Psoas muscle (tissue), 8 donors: ENCODE data around the gene TAF6L. TPM values are rescaled to one million over a fixed set of nuclear protein-coding genes. Genes with fewer than 3 reads are reported as not detected.
"Not testable (repeated sequence)": the region's sequence is repeated elsewhere in the genome, so short reads cannot be mapped to it uniquely, and the experiment has no call there.

ENCODE experiments used
- ATAC-seq, 4 donors: fragments of 200-7000 bp; cut with Tn5 transposase; one replicate each; pipeline ENCODE4 v1.9.1; 2020; ENCODE audit warnings: moderate library complexity in 3 of 4, mild to moderate bottlenecking in 2 of 4
- DNase-seq, 2 donors: peaks; one replicate each; pipeline ENCODE4 v3.0.0-alpha.2; 2020
- H3K27ac ChIP-seq: fragments of 200-600 bp; one replicate; pipeline ENCODE4 v1.8.0; 2022
- H3K27me3 ChIP-seq, 3 donors: fragments of 200-600 bp in 1 of 3; one replicate each; pipeline versions ENCODE4 v1.6.1 to v1.8.0; 2013 to 2022; ENCODE audit warnings: low read length in 2 of 3, mild to moderate bottlenecking in 2 of 3, moderate library complexity in 1 of 3; ENCODE audit not compliant: insufficient read depth in 3 of 3
- H3K36me3 ChIP-seq, 2 donors: fragments of 200-600 bp in 1 of 2; one replicate each; pipeline versions ENCODE4 v1.6.1 to v1.8.0; 2013 to 2022; ENCODE audit warnings: low read depth in 1 of 2, mild to moderate bottlenecking in 1 of 2, moderate library complexity in 1 of 2; ENCODE audit not compliant: insufficient read depth in 1 of 2
- H3K4me1 ChIP-seq: fragments of 200-600 bp; one replicate; pipeline ENCODE4 v1.8.0; 2022
- H3K4me3 ChIP-seq: fragments of 200-600 bp; one replicate; pipeline ENCODE4 v1.8.0; 2022; ENCODE audit warnings: mild to moderate bottlenecking
- H3K9me3 ChIP-seq: fragments of 200-600 bp; one replicate; pipeline ENCODE4 v1.8.0; 2022
- WGBS, 3 donors: extraction: QIAGEN DNeasy Blood & Tissue Kit; methylation state at CpG; one replicate each; pipeline versions ENCODE4 v1.1.6 to v1.1.7; 2013; 5-methylcytosine and 5-hydroxymethylcytosine counted together
- intact Hi-C, 2 donors: fragments of 100-400 bp; cut with DNase I; formaldehyde crosslinking; loops; one replicate each; pipeline versions ENCODE4 v1.11.0 to v1.14.2; 2022
- polyA plus RNA-seq, 3 donors: library from polyadenylated mRNA; stranded (reverse); fragments of 200-250 nt; gene quantifications; one replicate each; pipeline ENCODE4 v1.2.3, GENCODE V29; 2013
- total RNA-seq, 4 donors: library from RNA; stranded (reverse); fragmentation: NEBNext Ultra II Directional in 2 of 4; extraction: Animal tissue kit (Norgen Biotek cat#: 25700) in 2 of 4; gene quantifications; one replicate each; pipeline versions ENCODE4 v1.2.1 to v1.2.4, GENCODE V29; 2021 to 2023
- TF ChIP-seq, protein P1 (sequence below): fragments of 200-600 bp; IDR thresholded peaks from one replicate; pipeline ENCODE4 v1.8.0; 2022; ENCODE audit warnings: antibody characterized with exemption
- donor health status: healthy with polysubstance abuse.
- donor health status: DM: no; HTN: no; CAD: no; lungs with moderate emphysema.
- donor health status: Bipolar disorder and iron deficiency.
- donor health status: healthy.
- donor health status: DM: yes; HTN: yes; CAD: no.
- donor health status: DM: no; HTN: no; CAD: no.
- donor health status: DM: no; HTN: no; CAD: no.
- donor health status: DM: yes; HTN: yes; CAD: no.

The TAF6L gene
- total and polyA plus RNA-seq, 7 donors = 13.5 to 26.5 (median 18.8) TPM

DNA sequence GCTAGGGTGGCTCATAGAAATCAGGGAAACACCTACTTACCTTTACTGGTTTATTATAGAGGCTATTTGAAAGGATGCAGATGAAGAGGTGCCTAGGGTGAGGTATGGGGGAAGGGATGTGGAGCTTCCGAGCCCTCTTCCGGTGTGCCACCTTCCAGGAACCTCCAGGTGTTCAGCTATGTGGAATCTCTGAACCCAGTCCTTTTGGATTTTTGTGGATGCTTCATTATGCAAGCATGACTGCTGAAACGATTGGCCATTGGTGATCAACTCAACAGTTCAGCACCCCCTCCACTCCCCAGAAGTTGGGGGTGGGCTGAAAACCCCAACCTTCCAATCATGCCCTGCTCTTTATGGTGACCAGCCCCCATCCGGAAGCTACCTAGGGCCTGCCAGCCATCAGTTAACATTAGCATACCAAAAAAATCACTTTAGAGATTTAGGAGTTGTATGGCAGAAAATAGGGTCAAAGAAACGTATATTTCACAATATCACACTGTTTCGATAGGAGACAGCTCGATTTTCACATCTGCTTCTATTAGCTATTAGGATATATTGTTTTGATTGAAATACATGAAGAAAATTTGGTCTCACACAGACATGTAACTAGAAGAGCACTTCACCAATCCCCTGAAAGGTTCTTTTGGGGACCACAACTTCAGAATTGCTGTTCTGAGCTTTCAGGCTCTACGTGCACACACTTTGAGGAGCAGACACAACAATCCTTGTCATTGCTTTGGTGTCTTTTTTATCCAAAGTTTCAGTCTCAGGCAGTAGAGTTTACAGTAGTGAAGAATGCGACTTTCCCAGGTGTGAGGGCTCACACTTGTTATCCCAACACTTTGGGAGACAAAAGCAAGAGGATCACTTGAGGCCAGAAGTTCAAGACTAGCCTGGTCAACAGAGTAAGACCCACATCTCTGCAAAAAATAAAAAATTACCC is 13.1 kb upstream of the TAF6L start:
- WGBS, 3 donors = 52 to 55% (median 53%) methylated on average over 9 of the region's 9 CpGs
- intact Hi-C loops = no loop called here
- Histone ChIP-seq H3K27ac (no peak overlapping the region), H3K9me3 (no peaks in the 10 kb centered on the region), H3K27me3 (no peaks in the 10 kb centered on the region), H3K4me3 (no peak overlapping the region), H3K36me3 (peaks cover 0 to 6% of the 10 kb centered on the region in 2 donors), H3K4me1 (peaks cover 16% of the 10 kb centered on the region)
- TF ChIP-seq, protein P1, sequence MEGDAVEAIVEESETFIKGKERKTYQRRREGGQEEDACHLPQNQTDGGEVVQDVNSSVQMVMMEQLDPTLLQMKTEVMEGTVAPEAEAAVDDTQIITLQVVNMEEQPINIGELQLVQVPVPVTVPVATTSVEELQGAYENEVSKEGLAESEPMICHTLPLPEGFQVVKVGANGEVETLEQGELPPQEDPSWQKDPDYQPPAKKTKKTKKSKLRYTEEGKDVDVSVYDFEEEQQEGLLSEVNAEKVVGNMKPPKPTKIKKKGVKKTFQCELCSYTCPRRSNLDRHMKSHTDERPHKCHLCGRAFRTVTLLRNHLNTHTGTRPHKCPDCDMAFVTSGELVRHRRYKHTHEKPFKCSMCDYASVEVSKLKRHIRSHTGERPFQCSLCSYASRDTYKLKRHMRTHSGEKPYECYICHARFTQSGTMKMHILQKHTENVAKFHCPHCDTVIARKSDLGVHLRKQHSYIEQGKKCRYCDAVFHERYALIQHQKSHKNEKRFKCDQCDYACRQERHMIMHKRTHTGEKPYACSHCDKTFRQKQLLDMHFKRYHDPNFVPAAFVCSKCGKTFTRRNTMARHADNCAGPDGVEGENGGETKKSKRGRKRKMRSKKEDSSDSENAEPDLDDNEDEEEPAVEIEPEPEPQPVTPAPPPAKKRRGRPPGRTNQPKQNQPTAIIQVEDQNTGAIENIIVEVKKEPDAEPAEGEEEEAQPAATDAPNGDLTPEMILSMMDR = no peak
- ATAC-seq (no peak), DNase-seq (no peak)

DNA sequence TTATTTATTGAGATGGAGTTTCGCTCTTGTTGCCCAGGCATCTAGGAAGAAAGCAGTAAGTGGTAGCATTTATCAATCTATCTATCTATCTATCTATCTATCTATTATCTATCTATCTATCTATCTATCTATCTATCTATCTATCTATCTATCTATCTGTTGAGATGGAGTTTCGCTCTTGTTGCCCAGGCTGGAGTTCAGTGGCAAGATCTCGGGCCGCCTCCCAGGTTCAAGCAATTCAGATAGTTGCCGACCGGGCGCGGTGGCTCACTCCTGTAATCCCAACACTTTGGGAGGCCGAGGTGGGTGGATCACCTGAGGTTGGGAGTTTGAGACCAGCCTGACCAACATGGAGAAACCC is 10.3 kb upstream of the TAF6L start:
- not testable (repeated sequence) for DNase-seq, H3K27me3 ChIP-seq, H3K9me3 ChIP-seq
- WGBS, 3 donors = 32 to 40% (median 36%) methylated on average over 9 of the region's 9 CpGs
- peak in 1 of 4 donors; percentile 9 for ATAC-seq
- peak overlapping the region; percentile 96 for H3K4me3 ChIP-seq
- peaks cover 11% of the 10 kb centered on the region for H3K4me1 ChIP-seq
- intact Hi-C loops = loop anchor here in 1 of 2 donors (5.0 kb wide), 1 partner anchor 34 kb away; the partner anchor contains the start of genes HNRNPUL2 and TTC9C
- peak overlapping the region; percentile 87 for H3K27ac ChIP-seq
- peaks cover 4 to 30% of the 10 kb centered on the region in 2 donors for H3K36me3 ChIP-seq

DNA sequence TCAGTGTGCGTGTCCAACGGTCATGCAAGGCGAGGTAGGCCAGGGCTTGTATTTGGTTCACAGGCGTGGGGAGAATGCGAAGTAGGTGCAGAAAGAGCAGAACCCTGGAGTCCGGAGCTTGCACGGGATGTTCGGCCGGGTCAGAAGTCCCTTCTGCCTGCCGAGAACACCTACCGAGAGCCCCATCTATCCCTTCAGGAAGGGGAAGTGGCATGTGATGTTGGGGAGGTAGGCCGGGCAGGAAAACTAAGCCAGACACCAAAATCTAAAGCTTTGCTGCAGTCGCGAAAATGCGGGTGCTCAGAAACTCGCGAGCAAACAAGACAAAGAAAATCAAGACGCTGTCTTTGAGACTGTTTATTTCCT is 435 bp upstream of the TAF6L start:
- Histone ChIP-seq H3K27me3 (no peaks in the 10 kb centered on the region), H3K4me1 (peaks cover 27% of the 10 kb centered on the region), H3K36me3 (peaks cover 10 to 38% of the 10 kb centered on the region in 2 donors), H3K9me3 (no peaks in the 10 kb centered on the region), H3K4me3 (peak overlapping the region; percentile 86), H3K27ac (peak overlapping the region; percentile 98)
- peak in 1 of 2 donors; percentile 63 for DNase-seq
- intact Hi-C loops = no loop called here
- TF ChIP-seq, protein P1 = no peak
- ATAC-seq = peak; percentile 4 to 35 (median 22)
- WGBS, 3 donors = 1% methylated on average over 18 of the region's 18 CpGs

DNA sequence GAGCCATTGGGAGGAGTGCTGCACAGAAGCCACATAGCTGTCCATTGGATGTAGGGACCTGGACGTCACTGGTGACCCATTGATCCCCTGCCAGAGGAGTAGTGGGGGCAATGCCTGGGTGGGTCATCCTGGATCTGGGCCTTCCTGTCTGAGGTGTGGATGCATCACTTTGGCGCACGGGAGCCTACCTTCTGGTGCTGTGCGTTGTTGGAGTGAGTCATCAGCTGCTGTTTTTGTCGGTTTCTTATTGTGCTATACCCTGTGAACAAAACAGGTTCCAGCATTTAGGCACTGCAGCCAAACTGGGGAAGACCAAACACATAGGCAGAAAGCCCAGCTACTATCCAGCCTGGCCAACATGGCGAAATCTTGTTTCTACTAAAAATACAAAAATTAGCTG is 3.2 kb downstream of the TAF6L start:
- no peak for DNase-seq
- Histone ChIP-seq H3K27ac (no peak overlapping the region), H3K36me3 (peaks cover 0 to 45% of the 10 kb centered on the region in 2 donors), H3K4me1 (peaks cover 24% of the 10 kb centered on the region), H3K9me3 (no peaks in the 10 kb centered on the region), H3K27me3 (no peaks in the 10 kb centered on the region), H3K4me3 (no peak overlapping the region)
- ATAC-seq = no peak
- TF ChIP-seq, protein P1 = no peak
- WGBS, 3 donors = 86 to 88% (median 87%) methylated on average over 6 of the region's 6 CpGs
- intact Hi-C loops = no loop called here

DNA sequence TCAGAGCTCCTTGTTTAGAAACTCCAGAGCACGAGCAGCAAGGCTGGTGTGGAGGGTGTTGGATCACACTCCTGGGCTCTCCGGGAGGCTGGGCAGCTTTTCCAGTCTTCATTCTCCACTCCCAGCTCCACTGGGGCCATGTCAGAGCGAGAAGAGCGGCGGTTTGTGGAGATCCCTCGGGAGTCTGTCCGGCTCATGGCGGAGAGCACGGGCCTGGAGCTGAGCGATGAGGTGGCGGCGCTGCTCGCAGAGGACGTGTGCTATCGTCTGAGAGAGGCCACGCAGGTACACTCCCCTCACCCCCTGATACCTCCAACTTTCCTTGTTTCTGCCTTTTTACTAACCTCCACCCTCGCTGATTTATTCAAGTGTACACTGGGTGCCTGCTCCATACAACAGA is 4.5 kb downstream of the TAF6L start:
- intact Hi-C loops = no loop called here
- Histone ChIP-seq H3K4me3 (no peak overlapping the region), H3K4me1 (peaks cover 11% of the 10 kb centered on the region), H3K27ac (no peak overlapping the region), H3K36me3 (peaks cover 0 to 57% of the 10 kb centered on the region in 2 donors), H3K9me3 (no peaks in the 10 kb centered on the region), H3K27me3 (no peaks in the 10 kb centered on the region)
- TF ChIP-seq, protein P1 = no peak
- WGBS, 3 donors = 90 to 91% (median 90%) methylated on average over 17 of the region's 17 CpGs
- no peak for DNase-seq
- ATAC-seq = no peak
